Lower lobe of right lung (tissue), 2 donors: Measurements from ENCODE around the gene CMPK1. TPM values are rescaled to one million over a fixed set of nuclear protein-coding genes. Genes with fewer than 3 reads are reported as not detected.
"Not testable (repeated sequence)": the region's sequence is repeated elsewhere in the genome, so short reads cannot be mapped to it uniquely, and the experiment has no call there.

Experiments used
- ATAC-seq, 2 donors: fragments of 200-7000 bp; cut with Tn5 transposase; one replicate each; pipeline ENCODE4 v1.9.1; 2020 to 2022; ENCODE audit warnings: mild to moderate bottlenecking in 2 of 2, moderate library complexity in 2 of 2
- DNase-seq: peaks from one replicate; pipeline ENCODE4 v3.0.0-alpha.2; 2020
- H3K27ac ChIP-seq: fragments of 200-600 bp; one replicate; pipeline ENCODE4 v1.8.0; 2022
- H3K27me3 ChIP-seq: fragments of 200-600 bp; one replicate; pipeline ENCODE4 v1.8.0; 2022; ENCODE audit warnings: low read depth
- H3K36me3 ChIP-seq: fragments of 200-600 bp; one replicate; pipeline ENCODE4 v1.8.0; 2022; ENCODE audit warnings: mild to moderate bottlenecking
- H3K4me1 ChIP-seq: fragments of 200-600 bp; one replicate; pipeline ENCODE4 v1.8.0; 2022
- H3K4me3 ChIP-seq: fragments of 200-600 bp; one replicate; pipeline ENCODE4 v1.8.0; 2022; ENCODE audit warnings: mild to moderate bottlenecking
- H3K9me3 ChIP-seq: fragments of 200-600 bp; one replicate; pipeline ENCODE4 v1.8.0; 2022
- CTCF ChIP-seq: fragments of 200-600 bp; IDR thresholded peaks from one replicate; pipeline ENCODE4 v1.8.0; 2022; ENCODE audit warnings: antibody characterized with exemption, mild to moderate bottlenecking
- intact Hi-C: fragments of 100-400 bp; cut with DNase I; formaldehyde crosslinking; loops from one replicate; pipeline ENCODE4 v1.11.0; 2022
- total RNA-seq: library from RNA; stranded (reverse); fragmentation: NEBNext Ultra II Directional; extraction: Animal tissue kit (Norgen Biotek cat#: 25700); gene quantifications from one replicate; pipeline ENCODE4 v1.2.1, GENCODE V29; 2021
- donor health status: DM: no; HTN: yes; CAD: no; lungs with severe emphysema.

Gene CMPK1
- total RNA-seq, 1 donor from 2014 or later = 116 TPM

- no peak for DNase-seq
- ATAC-seq = no peak
These were observed 4.9 kb downstream of the CMPK1 start for GRCh38 chr1:47338249-47339077.

DNA sequence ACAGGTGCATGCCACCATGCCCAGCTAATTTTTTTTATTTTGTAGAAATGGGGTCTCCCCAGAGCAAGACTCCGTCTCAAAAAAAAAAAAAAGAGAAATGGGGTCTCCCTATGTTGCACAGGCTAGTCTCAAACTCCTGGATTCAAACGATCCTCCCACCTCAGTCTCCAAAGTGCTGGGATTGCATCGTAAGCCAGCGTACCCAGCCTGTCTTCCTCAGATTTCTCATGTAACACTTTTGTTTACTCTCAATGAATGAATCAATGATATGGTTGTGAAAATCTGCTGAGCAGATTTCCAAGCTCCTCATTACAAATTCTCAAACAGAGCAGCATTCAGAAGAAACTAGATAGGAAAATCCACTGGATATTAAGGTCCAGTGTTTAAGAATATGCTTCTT lies 6.6 kb downstream of the CMPK1 start:
- Histone ChIP-seq H3K4me3 (no peak overlapping the region), H3K4me1 (peaks cover 14% of the 10 kb centered on the region), H3K36me3 (no peaks in the 10 kb centered on the region), H3K27ac (no peak overlapping the region), H3K9me3 (no peaks in the 10 kb centered on the region), H3K27me3 (no peaks in the 10 kb centered on the region)
- no peak for TF ChIP-seq CTCF
- DNase-seq = no peak
- intact Hi-C loops = no loop called here
- ATAC-seq = no peak

More at GRCh38 chr1:47338249-47339077, 4.9 kb downstream of the CMPK1 start:
- intact Hi-C loops = no loop called here
- Histone ChIP-seq H3K9me3 (no peaks in the 10 kb centered on the region), H3K4me1 (peaks cover 20% of the 10 kb centered on the region), H3K4me3 (no peak overlapping the region), H3K27ac (no peak overlapping the region), H3K36me3 (no peaks in the 10 kb centered on the region), H3K27me3 (no peaks in the 10 kb centered on the region)
- no peak for TF ChIP-seq CTCF

- ATAC-seq, H3K27ac ChIP-seq, H3K9me3 ChIP-seq, intact Hi-C loops, H3K4me3 ChIP-seq, H3K27me3 ChIP-seq, H3K4me1 ChIP-seq, DNase-seq, H3K36me3 ChIP-seq: not testable (repeated sequence)
These were observed 13.4 kb downstream of the CMPK1 start for GRCh38 chr1:47346979-47347378.

DNA sequence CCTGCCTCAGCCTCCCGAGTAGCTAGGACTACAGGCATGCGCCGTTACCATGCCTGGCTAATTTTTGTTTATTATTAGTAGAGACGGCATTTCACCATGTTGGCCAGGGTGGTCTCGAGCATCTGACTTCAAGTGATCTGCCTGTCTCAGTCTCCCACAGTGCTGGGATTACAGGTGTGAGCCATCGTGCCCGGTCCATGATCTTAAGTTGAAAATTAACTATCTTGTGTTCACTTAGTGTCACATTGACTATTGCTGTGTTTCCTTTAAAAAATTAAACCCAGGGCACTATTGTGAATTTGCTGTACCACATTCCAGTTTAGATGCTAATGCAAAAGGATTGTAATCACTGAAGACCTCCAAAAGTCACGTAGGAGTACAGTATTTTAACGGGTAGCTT lies 14.1 kb downstream of the CMPK1 start:
- no peaks in the 10 kb centered on the region for H3K9me3 ChIP-seq
- peaks cover 4% of the 10 kb centered on the region for H3K36me3 ChIP-seq
- H3K4me3 ChIP-seq = no peak overlapping the region
- DNase-seq (no peak), ATAC-seq (no peak)
- H3K4me1 ChIP-seq = no peaks in the 10 kb centered on the region
- H3K27me3 ChIP-seq = no peaks in the 10 kb centered on the region
- no peak for TF ChIP-seq CTCF
- intact Hi-C loops = no loop called here
- H3K27ac ChIP-seq = no peak overlapping the region

- no peak for ATAC-seq
- no peaks in the 10 kb centered on the region for H3K9me3 ChIP-seq
These were observed 14.7 kb downstream of the CMPK1 start for GRCh38 chr1:47348246-47348645.

More at GRCh38 chr1:47348246-47348645, 14.7 kb downstream of the CMPK1 start:
- H3K4me3 ChIP-seq = no peak overlapping the region
- no peaks in the 10 kb centered on the region for H3K27me3 ChIP-seq
- peaks cover 4% of the 10 kb centered on the region for H3K36me3 ChIP-seq
- TF ChIP-seq CTCF = no peak
- H3K27ac ChIP-seq = no peak overlapping the region
- DNase-seq = no peak
- intact Hi-C loops = no loop called here
- no peaks in the 10 kb centered on the region for H3K4me1 ChIP-seq
